HEK293 (cell line): ENCODE data around the gene KCNK7.

Source experiments
- CTCF ChIA-PET: fragments of 350-600 bp; formaldehyde crosslinking; extraction: SDS; loops from one replicate; lab custom pipeline; 2021; ENCODE audit warnings: antibody characterized with exemption; lab: Yijun Ruan, JAX
- POLR2A ChIA-PET: fragments of 300-600 bp; formaldehyde crosslinking; extraction: SDS; loops from one replicate; lab custom pipeline; 2020; ENCODE audit warnings: antibody characterized with exemption, inconsistent platforms; lab: Yijun Ruan, JAX
- H3K27ac ChIP-seq: fragments of 200-500 bp; sonication (Bioruptor generic); 2 replicates; pipeline ENCODE4 v1.5.1; 2014; ENCODE audit warnings: low read depth, low read length, control low read depth, inconsistent platforms; ENCODE audit errors: extremely low read depth
- H3K36me3 ChIP-seq, 2 experiments: fragments of 200-500 bp in 1 of 2; sonication (Bioruptor generic) in 1 of 2; 1 replicate in 1 of 2; 2 replicates in 1 of 2; pipeline ENCODE4 v1.5.1; 2014 to 2017; ENCODE audit warnings: inconsistent platforms in 2 of 2, low read length in 2 of 2; ENCODE audit not compliant: control insufficient read depth in 2 of 2, insufficient read depth in 1 of 2
- H3K4me1 ChIP-seq: fragments of 200-500 bp; sonication (Bioruptor generic); 2 replicates; pipeline ENCODE4 v1.5.1; 2014; ENCODE audit warnings: mild to moderate bottlenecking, low read length, inconsistent platforms; ENCODE audit not compliant: control insufficient read depth, insufficient read depth
- H3K4me3 ChIP-seq: 2 replicates; pipeline ENCODE4 v1.5.1; 2011; ENCODE audit warnings: low read depth, mild to moderate bottlenecking, control low read depth, low read length, moderate library complexity
- H3K9me3 ChIP-seq: fragments of 200-500 bp; sonication (Bioruptor generic); 2 replicates; pipeline ENCODE4 v1.5.1; 2014; ENCODE audit warnings: low read depth, low read length, inconsistent platforms; ENCODE audit not compliant: control insufficient read depth, insufficient read depth
- MZF1 ChIP-seq: fragments of 450-650 bp; formaldehyde crosslinking; IDR thresholded peaks from 2 replicates; pipeline ENCODE4 v1.5.1; 2017; ENCODE audit warnings: missing biosample characterization, missing genetic modification characterization, borderline replicate concordance
- ZBTB17 ChIP-seq: fragments of 450-650 bp; formaldehyde crosslinking; IDR thresholded peaks from 2 replicates; pipeline ENCODE4 v1.5.1; 2016; ENCODE audit warnings: missing biosample characterization, missing genetic modification characterization
- ZNF132 ChIP-seq: fragments of 450-650 bp; formaldehyde crosslinking; IDR thresholded peaks from 2 replicates; pipeline ENCODE4 v1.5.1; 2017; ENCODE audit warnings: missing biosample characterization, missing genetic modification characterization, borderline replicate concordance
- ZNF140 ChIP-seq: fragments of 450-650 bp; formaldehyde crosslinking; IDR thresholded peaks from 2 replicates; pipeline ENCODE4 v1.5.1; 2016; ENCODE audit warnings: missing biosample characterization, missing genetic modification characterization
- ZNF157 ChIP-seq: fragments of 450-650 bp; formaldehyde crosslinking; IDR thresholded peaks from 2 replicates; pipeline ENCODE4 v1.5.1; 2016; ENCODE audit warnings: missing biosample characterization, missing genetic modification characterization
- ZNF16 ChIP-seq: fragments of 450-650 bp; formaldehyde crosslinking; IDR thresholded peaks from 2 replicates; pipeline ENCODE4 v1.5.1; 2016; ENCODE audit warnings: low read depth, missing biosample characterization, missing genetic modification characterization
- ZNF174 ChIP-seq: fragments of 450-650 bp; formaldehyde crosslinking; IDR thresholded peaks from 2 replicates; pipeline ENCODE4 v1.5.0; 2017; ENCODE audit warnings: missing biosample characterization, mild to moderate bottlenecking, missing genetic modification characterization
- ZNF19 ChIP-seq: fragments of 450-650 bp; formaldehyde crosslinking; IDR thresholded peaks from 2 replicates; pipeline ENCODE4; 2016; ENCODE audit warnings: missing biosample characterization, missing genetic modification characterization, low read depth
- ZNF433 ChIP-seq: fragments of 450-650 bp; formaldehyde crosslinking; IDR thresholded peaks from 2 replicates; pipeline ENCODE4 v1.5.1; 2016; ENCODE audit warnings: missing biosample characterization, missing genetic modification characterization, low read depth
- ZNF548 ChIP-seq: fragments of 450-650 bp; formaldehyde crosslinking; IDR thresholded peaks from 2 replicates; pipeline ENCODE4 v1.5.1; 2016; ENCODE audit warnings: missing biosample characterization, missing genetic modification characterization
- ZNF747 ChIP-seq: fragments of 450-650 bp; formaldehyde crosslinking; IDR thresholded peaks from 2 replicates; pipeline ENCODE4 v1.5.1; 2016; ENCODE audit warnings: missing biosample characterization, missing genetic modification characterization
- ZNF777 ChIP-seq: fragments of 450-650 bp; formaldehyde crosslinking; IDR thresholded peaks from 2 replicates; pipeline ENCODE4 v1.5.1; 2017; ENCODE audit warnings: missing biosample characterization, missing genetic modification characterization, borderline replicate concordance
- ZNF830 ChIP-seq: fragments of 450-650 bp; IDR thresholded peaks from 2 replicates; pipeline ENCODE4 v1.5.0; 2018; ENCODE audit warnings: missing biosample characterization, missing genetic modification characterization, low read depth, mild to moderate bottlenecking, moderate library complexity
- TF ChIP-seq, protein P1 (sequence below): fragments of 450-650 bp; formaldehyde crosslinking; IDR thresholded peaks from 2 replicates; pipeline ENCODE4 v1.5.1; 2016; ENCODE audit warnings: missing biosample characterization, missing genetic modification characterization
- TF ChIP-seq, protein P2 (sequence below): fragments of 450-650 bp; formaldehyde crosslinking; optimal IDR thresholded peaks from 2 replicates; pipeline ENCODE3; 2016; ENCODE audit warnings: missing biosample characterization, mild to moderate bottlenecking, missing genetic modification characterization
- TF ChIP-seq, protein P3 (sequence below): fragments of 450-650 bp; formaldehyde crosslinking; IDR thresholded peaks from 2 replicates; pipeline ENCODE4 v1.5.1; 2017; ENCODE audit warnings: missing biosample characterization, missing genetic modification characterization
- TF ChIP-seq, protein P4 (sequence below): fragments of 450-650 bp; formaldehyde crosslinking; IDR thresholded peaks from 2 replicates; pipeline ENCODE4 v1.5.1; 2016; ENCODE audit warnings: missing biosample characterization, missing genetic modification characterization
- TF ChIP-seq, protein P5 (sequence below): fragments of 450-650 bp; formaldehyde crosslinking; IDR thresholded peaks from 2 replicates; pipeline ENCODE4 v1.5.1; 2017; ENCODE audit warnings: missing biosample characterization, missing genetic modification characterization
- TF ChIP-seq, protein P6 (sequence below): fragments of 450-650 bp; formaldehyde crosslinking; IDR thresholded peaks from 2 replicates; pipeline ENCODE4 v1.5.1; 2016; ENCODE audit warnings: missing biosample characterization, missing genetic modification characterization, low read depth

The KCNK7 gene

DNA sequence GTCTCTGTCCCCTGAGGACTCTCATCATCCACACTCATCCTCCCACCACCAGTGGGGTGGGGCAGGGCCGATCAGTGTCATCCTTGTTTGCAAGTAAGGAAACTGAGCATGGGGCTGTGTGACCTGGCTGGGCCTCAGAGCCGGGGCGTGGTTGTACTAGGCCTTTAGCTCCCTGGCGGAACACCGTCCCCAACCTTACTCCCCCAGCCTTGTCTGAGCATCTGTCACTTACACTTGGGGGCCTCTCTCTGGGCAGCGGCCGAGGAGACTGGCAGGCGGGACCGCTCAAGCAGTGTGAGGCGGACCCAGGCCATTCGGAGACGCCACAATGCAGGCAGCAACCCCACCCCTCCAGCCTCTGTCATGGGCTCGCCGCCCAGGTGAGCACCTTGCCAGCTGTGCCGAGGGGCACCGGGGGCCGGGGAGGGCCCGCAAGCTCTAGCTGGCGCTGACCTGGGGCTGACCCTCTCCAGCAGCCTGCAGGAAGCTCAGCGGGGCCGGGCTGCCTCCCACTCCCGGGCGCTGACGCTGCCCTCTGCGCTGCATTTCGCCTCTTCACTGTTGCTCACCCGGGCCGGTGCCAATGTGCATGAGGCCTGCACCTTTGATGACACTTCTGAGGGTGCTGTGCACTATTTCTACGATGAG lies 23.8 kb upstream of the KCNK7 start:
- TF ChIP-seq ZNF830 = no peak
- TF ChIP-seq, protein P1, sequence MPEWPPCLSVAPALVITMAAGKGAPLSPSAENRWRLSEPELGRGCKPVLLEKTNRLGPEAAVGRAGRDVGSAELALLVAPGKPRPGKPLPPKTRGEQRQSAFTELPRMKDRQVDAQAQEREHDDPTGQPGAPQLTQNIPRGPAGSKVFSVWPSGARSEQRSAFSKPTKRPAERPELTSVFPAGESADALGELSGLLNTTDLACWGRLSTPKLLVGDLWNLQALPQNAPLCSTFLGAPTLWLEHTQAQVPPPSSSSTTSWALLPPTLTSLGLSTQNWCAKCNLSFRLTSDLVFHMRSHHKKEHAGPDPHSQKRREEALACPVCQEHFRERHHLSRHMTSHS (tag by site-specific recombination) = no peak
- no peak for TF ChIP-seq ZNF157 (tag by site-specific recombination)
- TF ChIP-seq ZNF132 (tag by site-specific recombination) = no peak
- no peak for TF ChIP-seq ZNF777 (tag by site-specific recombination)
- no peak for TF ChIP-seq ZNF548
- TF ChIP-seq ZNF174 = no peak
- no peak for TF ChIP-seq ZNF19
- no peak for TF ChIP-seq ZBTB17 (tag by site-specific recombination)
- CTCF ChIA-PET = interaction anchor here (0.6 kb wide), 1 partner anchor 79 kb away, joined by 3 read pairs; no protein-coding TSS in a partner anchor
- H3K9me3 ChIP-seq = no peaks in the 10 kb centered on the region
- POLR2A ChIA-PET = interaction anchor here (1.5 kb wide), 1 partner anchor 35 kb away, joined by 3 read pairs; no protein-coding TSS in a partner anchor
- no peak overlapping the region for H3K4me3 ChIP-seq
- H3K4me1 ChIP-seq = no peaks in the 10 kb centered on the region
- H3K36me3 ChIP-seq = peaks cover 0 to 75% of the 10 kb centered on the region in 2 experiments; a peak in 1 of 3 replicates
- H3K27ac ChIP-seq = no peak overlapping the region

DNA sequence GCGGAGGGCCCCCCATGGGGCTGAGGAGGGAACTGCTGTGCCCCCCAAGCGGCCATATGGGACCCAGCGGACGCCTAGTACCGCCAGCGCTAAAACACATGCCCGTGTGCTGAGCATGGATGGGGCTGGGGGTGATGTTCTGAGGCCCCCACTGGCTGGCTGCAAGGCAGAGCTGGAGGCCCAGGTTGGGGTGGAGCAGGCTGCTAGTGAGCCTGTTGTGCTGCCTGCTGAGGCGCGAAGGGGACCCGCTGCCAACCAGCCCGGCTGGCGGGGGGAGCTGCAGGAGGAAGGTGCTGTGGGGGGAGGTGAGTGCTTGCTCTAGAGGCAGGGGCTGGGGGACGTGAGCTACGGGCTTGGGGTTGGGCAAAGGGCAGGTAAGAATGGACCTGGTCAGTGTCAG lies 23.2 kb upstream of the KCNK7 start:
- no peak overlapping the region for H3K27ac ChIP-seq
- no peaks in the 10 kb centered on the region for H3K9me3 ChIP-seq
- no peak overlapping the region for H3K4me3 ChIP-seq
- ChIA-PET POLR2A (interaction anchor here (0.9 to 1.5 kb wide), 3 partner anchors 13 to 36 kb away, joined by 3 read pairs; no protein-coding TSS in a partner anchor), CTCF (no interaction called here)
- no peaks in the 10 kb centered on the region for H3K4me1 ChIP-seq
- TF ChIP-seq, protein P2, sequence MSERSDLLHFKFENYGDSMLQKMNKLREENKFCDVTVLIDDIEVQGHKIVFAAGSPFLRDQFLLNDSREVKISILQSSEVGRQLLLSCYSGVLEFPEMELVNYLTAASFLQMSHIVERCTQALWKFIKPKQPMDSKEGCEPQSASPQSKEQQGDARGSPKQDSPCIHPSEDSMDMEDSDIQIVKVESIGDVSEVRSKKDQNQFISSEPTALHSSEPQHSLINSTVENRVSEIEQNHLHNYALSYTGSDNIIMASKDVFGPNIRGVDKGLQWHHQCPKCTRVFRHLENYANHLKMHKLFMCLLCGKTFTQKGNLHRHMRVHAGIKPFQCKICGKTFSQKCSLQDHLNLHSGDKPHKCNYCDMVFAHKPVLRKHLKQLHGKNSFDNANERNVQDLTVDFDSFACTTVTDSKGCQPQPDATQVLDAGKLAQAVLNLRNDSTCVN (tag by site-specific recombination) = no peak
- TF ChIP-seq, protein P3, sequence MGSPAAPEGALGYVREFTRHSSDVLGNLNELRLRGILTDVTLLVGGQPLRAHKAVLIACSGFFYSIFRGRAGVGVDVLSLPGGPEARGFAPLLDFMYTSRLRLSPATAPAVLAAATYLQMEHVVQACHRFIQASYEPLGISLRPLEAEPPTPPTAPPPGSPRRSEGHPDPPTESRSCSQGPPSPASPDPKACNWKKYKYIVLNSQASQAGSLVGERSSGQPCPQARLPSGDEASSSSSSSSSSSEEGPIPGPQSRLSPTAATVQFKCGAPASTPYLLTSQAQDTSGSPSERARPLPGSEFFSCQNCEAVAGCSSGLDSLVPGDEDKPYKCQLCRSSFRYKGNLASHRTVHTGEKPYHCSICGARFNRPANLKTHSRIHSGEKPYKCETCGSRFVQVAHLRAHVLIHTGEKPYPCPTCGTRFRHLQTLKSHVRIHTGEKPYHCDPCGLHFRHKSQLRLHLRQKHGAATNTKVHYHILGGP (tag by site-specific recombination) = no peak
- H3K36me3 ChIP-seq = peaks cover 0 to 68% of the 10 kb centered on the region in 2 experiments; a peak in 1 of 3 replicates

DNA sequence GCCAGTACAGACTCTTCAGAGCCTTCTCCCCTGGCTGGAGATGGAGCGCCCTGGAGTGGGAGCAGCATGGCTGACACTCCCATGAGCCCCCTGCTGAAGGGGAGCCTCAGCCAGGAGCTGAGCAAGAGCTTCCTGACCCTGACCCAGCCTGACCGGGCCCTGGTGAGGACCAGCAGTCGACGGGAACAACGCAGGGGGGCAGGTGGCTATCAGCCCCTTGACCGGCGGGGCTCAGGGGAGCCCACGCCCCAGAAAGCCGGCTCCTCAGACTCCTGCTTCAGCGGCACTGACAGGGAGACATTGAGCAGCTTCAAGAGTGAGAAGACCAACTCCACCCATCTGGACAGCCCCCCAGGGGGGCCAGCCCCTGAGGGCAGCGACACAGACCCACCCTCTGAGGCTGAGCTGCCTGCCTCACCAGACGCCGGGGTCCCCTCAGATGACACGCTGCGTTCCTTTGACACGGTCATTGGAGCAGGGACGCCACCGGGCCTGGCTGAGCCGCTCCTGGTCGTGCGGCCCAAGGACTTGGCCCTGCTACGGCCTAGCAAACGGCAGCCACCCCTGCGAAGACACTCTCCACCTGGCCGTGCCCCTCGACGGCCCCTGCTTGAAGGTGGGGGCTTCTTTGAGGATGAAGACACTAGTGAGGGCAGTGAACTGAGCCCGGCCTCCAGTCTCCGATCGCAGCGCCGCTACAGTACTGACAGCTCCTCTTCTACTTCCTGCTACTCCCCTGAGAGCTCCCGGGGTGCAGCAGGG lies 22.6 kb upstream of the KCNK7 start:
- Histone ChIP-seq H3K4me3 (no peak overlapping the region), H3K27ac (no peak overlapping the region), H3K9me3 (no peaks in the 10 kb centered on the region), H3K36me3 (peaks cover 0 to 62% of the 10 kb centered on the region in 2 experiments; a peak in 1 of 3 replicates), H3K4me1 (no peaks in the 10 kb centered on the region)
- CTCF ChIA-PET = interaction anchor here (0.5 kb wide), 1 partner anchor 243 kb away, joined by 4 read pairs; no protein-coding TSS in a partner anchor
- POLR2A ChIA-PET = interaction anchor here (0.9 to 1.5 kb wide), 3 partner anchors 14 to 36 kb away, joined by 3 read pairs; no protein-coding TSS in a partner anchor
- TF ChIP-seq, protein P4, sequence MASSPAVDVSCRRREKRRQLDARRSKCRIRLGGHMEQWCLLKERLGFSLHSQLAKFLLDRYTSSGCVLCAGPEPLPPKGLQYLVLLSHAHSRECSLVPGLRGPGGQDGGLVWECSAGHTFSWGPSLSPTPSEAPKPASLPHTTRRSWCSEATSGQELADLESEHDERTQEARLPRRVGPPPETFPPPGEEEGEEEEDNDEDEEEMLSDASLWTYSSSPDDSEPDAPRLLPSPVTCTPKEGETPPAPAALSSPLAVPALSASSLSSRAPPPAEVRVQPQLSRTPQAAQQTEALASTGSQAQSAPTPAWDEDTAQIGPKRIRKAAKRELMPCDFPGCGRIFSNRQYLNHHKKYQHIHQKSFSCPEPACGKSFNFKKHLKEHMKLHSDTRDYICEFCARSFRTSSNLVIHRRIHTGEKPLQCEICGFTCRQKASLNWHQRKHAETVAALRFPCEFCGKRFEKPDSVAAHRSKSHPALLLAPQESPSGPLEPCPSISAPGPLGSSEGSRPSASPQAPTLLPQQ = no peak
- TF ChIP-seq ZNF16 (tag by site-specific recombination) = no peak
- TF ChIP-seq, protein P5, sequence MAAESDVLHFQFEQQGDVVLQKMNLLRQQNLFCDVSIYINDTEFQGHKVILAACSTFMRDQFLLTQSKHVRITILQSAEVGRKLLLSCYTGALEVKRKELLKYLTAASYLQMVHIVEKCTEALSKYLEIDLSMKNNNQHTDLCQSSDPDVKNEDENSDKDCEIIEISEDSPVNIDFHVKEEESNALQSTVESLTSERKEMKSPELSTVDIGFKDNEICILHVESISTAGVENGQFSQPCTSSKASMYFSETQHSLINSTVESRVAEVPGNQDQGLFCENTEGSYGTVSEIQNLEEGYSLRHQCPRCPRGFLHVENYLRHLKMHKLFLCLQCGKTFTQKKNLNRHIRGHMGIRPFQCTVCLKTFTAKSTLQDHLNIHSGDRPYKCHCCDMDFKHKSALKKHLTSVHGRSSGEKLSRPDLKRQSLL = no peak
- TF ChIP-seq, protein P6, sequence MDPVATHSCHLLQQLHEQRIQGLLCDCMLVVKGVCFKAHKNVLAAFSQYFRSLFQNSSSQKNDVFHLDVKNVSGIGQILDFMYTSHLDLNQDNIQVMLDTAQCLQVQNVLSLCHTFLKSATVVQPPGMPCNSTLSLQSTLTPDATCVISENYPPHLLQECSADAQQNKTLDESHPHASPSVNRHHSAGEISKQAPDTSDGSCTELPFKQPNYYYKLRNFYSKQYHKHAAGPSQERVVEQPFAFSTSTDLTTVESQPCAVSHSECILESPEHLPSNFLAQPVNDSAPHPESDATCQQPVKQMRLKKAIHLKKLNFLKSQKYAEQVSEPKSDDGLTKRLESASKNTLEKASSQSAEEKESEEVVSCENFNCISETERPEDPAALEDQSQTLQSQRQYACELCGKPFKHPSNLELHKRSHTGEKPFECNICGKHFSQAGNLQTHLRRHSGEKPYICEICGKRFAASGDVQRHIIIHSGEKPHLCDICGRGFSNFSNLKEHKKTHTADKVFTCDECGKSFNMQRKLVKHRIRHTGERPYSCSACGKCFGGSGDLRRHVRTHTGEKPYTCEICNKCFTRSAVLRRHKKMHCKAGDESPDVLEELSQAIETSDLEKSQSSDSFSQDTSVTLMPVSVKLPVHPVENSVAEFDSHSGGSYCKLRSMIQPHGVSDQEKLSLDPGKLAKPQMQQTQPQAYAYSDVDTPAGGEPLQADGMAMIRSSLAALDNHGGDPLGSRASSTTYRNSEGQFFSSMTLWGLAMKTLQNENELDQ (tag by site-specific recombination) = no peak
- TF ChIP-seq ZNF433 = no peak
- no peak for TF ChIP-seq MZF1 (tag by site-specific recombination)
- no peak for TF ChIP-seq ZNF747
- TF ChIP-seq ZNF140 (tag by site-specific recombination) = no peak
